HCT116 (cell line): ENCODE results near the gene MNT. TPM values are rescaled to one million over a fixed set of nuclear protein-coding genes. Genes with fewer than 3 reads are reported as not detected.

ENCODE experiments used
- ATAC-seq: fragments of 200-7000 bp; cut with Tn5 transposase; 2 replicates; pipeline ENCODE4 v1.9.1; 2020; ENCODE audit warnings: mild to moderate bottlenecking, moderate library complexity
- BruUV-seq: library from RNA; stranded (reverse); fragments of 400-500 nt; replicated peaks from 2 replicates; lab custom pipeline; 2021; lab: Mats Ljungman, UMichigan
- CTCF ChIA-PET: fragments of 300-600 bp; sonication (Branson Sonifier 250); formaldehyde crosslinking; loops from one replicate; lab custom pipeline; 2021; ENCODE audit warnings: antibody characterized with exemption; lab: Charles Lee
- POLR2A ChIA-PET: fragments of 300-600, 350-600 bp; sonication (Branson Sonifier 250); formaldehyde crosslinking; loops from one replicate; lab custom pipeline; 2021; ENCODE audit warnings: antibody characterized with exemption; lab: Charles Lee
- RAD21 ChIA-PET, 2 experiments: fragments of 300-600 bp; sonication (Branson Sonifier 250); formaldehyde crosslinking; loops; one replicate each; lab custom pipeline; 2023; ENCODE audit warnings: low total read pairs in 2 of 2; ENCODE audit not compliant: uncharacterized antibody in 2 of 2, unreplicated experiment in 2 of 2, low non-redundant PET in 1 of 2; lab: Charles Lee
- DNase-seq: peaks from one replicate; pipeline ENCODE4 v3.0.0-alpha.2; 2010; ENCODE audit warnings: low read depth, low spot score
- H2AFZ ChIP-seq: fragments of 200-600 bp; shearing (Covaris generic), sonication (generic); 2 replicates; pipeline ENCODE4 v1.6.1; 2017; ENCODE audit warnings: low read depth, mixed run types, mixed read lengths, antibody characterized with exemption, low read length; ENCODE audit not compliant: poor library complexity, severe bottlenecking
- H3K27ac ChIP-seq: 2 replicates; pipeline ENCODE4 v1.5.1; 2012; ENCODE audit warnings: low read depth, low read length
- H3K27me3 ChIP-seq: fragments of 200-600 bp; sonication (generic); 2 replicates; pipeline ENCODE4 v1.6.1; 2016; ENCODE audit warnings: mixed run types, low read length, mixed read lengths; ENCODE audit not compliant: insufficient read depth
- H3K36me3 ChIP-seq, 2 experiments: fragments of 200-500 bp in 1 of 2; fragments of 200-600 bp in 1 of 2; sonication (Bioruptor generic) in 1 of 2; sonication (generic) in 1 of 2; 2 replicates each; pipeline versions ENCODE4 v1.5.1 to v1.6.1; 2014 to 2016; ENCODE audit warnings: low read length in 2 of 2, inconsistent platforms in 1 of 2, mixed read lengths in 1 of 2, mixed run types in 1 of 2; ENCODE audit not compliant: insufficient read depth in 2 of 2, control insufficient read depth in 1 of 2
- H3K4me1 ChIP-seq, 2 experiments: fragments of 200-600 bp in 1 of 2; sonication (generic) in 1 of 2; 2 replicates each; pipeline versions ENCODE4 v1.5.1 to v1.6.1; 2012 to 2017; ENCODE audit warnings: low read length in 2 of 2, inconsistent platforms in 1 of 2, mild to moderate bottlenecking in 1 of 2, mixed read lengths in 1 of 2, mixed run types in 1 of 2, moderate library complexity in 1 of 2; ENCODE audit not compliant: insufficient read depth in 2 of 2, control insufficient read depth in 1 of 2
- H3K4me2 ChIP-seq: fragments of 200-600 bp; sonication (generic); 2 replicates; pipeline ENCODE4 v1.6.1; 2017; ENCODE audit warnings: mixed run types, low read length, mixed read lengths
- H3K4me3 ChIP-seq, 2 experiments: fragments of 200-600 bp in 1 of 2; sonication (generic) in 1 of 2; replicated peaks in 1 of 2; 2 replicates each; pipeline ENCODE4 v1.5.1; 2011 to 2016; ENCODE audit warnings: low read length in 2 of 2, control low read depth in 1 of 2, low read depth in 1 of 2, mild to moderate bottlenecking in 1 of 2, mixed read lengths in 1 of 2, mixed run types in 1 of 2
- H3K79me2 ChIP-seq: fragments of 200-600 bp; sonication (generic); 2 replicates; pipeline ENCODE4 v1.6.1; 2017; ENCODE audit warnings: mild to moderate bottlenecking, mixed run types, low read length, moderate library complexity, mixed read lengths; ENCODE audit not compliant: insufficient read depth
- H3K9ac ChIP-seq: fragments of 200-600 bp; sonication (generic); 2 replicates; pipeline ENCODE4 v1.6.1; 2016; ENCODE audit warnings: low read length, mixed read lengths
- H3K9me2 ChIP-seq: fragments of 200-600 bp; sonication (generic), shearing (Covaris generic); 2 replicates; pipeline ENCODE4 v1.6.1; 2017; ENCODE audit warnings: mixed run types, mild to moderate bottlenecking, moderate library complexity; ENCODE audit not compliant: insufficient read depth
- H3K9me3 ChIP-seq, 2 experiments: fragments of 200-500 bp in 1 of 2; fragments of 200-600 bp in 1 of 2; sonication (Bioruptor generic) in 1 of 2; sonication (generic) in 1 of 2; 2 replicates each; pipeline ENCODE4 v1.6.1; 2014 to 2017; ENCODE audit warnings: low read length in 2 of 2, mixed read lengths in 2 of 2, inconsistent platforms in 1 of 2, low read depth in 1 of 2, mild to moderate bottlenecking in 1 of 2, mixed run types in 1 of 2, moderate library complexity in 1 of 2; ENCODE audit not compliant: control insufficient read depth in 1 of 2, insufficient read depth in 1 of 2
- H4K20me1 ChIP-seq: fragments of 200-600 bp; sonication (generic), shearing (Covaris generic); 2 replicates; pipeline ENCODE4 v1.6.1; 2017; ENCODE audit warnings: mixed run types, mild to moderate bottlenecking, moderate library complexity; ENCODE audit not compliant: insufficient read depth
- EGR1 ChIP-seq: IDR thresholded peaks from 2 replicates; pipeline ENCODE4 v1.6.1; 2012; ENCODE audit warnings: low read depth
- EZH2 ChIP-seq: fragments of 200-600 bp; sonication (generic); IDR thresholded peaks from 2 replicates; pipeline ENCODE4 v1.6.1; 2017; ENCODE audit warnings: antibody characterized with exemption, mixed run types
- POLR2AphosphoS5 ChIP-seq: IDR thresholded peaks from 2 replicates; pipeline ENCODE4 v1.6.1; 2011; ENCODE audit warnings: mild to moderate bottlenecking, low read depth, low read length, moderate library complexity
- RAD21 ChIP-seq: IDR thresholded peaks from 2 replicates; pipeline ENCODE4 v1.6.1; 2012; ENCODE audit warnings: low read depth, mild to moderate bottlenecking
- SIN3A ChIP-seq: IDR thresholded peaks from 2 replicates; pipeline ENCODE4 v1.6.1; 2012; ENCODE audit warnings: low read depth
- YY1 ChIP-seq: IDR thresholded peaks from 2 replicates; pipeline ENCODE4 v1.6.1; 2011; ENCODE audit warnings: low read length, low read depth, moderate library complexity, mild to moderate bottlenecking; ENCODE audit not compliant: insufficient replicate concordance; ENCODE audit errors: extremely low read depth
- ZFX ChIP-seq: fragments of 450-650 bp; IDR thresholded peaks from 2 replicates; pipeline ENCODE4 v1.6.1; 2017
- intact Hi-C: fragments of 100-400 bp; cut with micrococcal nuclease; formaldehyde crosslinking; loops from 2 replicates; pipeline ENCODE4 v1.10.0; 2022
- total RNA-seq: library from RNA; stranded (reverse); gene quantifications from one replicate; pipeline ENCODE4 v1.2.1, GENCODE V29; 2021; ENCODE audit not compliant: unreplicated experiment

Gene MNT
- total RNA-seq, 1 experiment from 2014 or later: 37.0 TPM

DNA sequence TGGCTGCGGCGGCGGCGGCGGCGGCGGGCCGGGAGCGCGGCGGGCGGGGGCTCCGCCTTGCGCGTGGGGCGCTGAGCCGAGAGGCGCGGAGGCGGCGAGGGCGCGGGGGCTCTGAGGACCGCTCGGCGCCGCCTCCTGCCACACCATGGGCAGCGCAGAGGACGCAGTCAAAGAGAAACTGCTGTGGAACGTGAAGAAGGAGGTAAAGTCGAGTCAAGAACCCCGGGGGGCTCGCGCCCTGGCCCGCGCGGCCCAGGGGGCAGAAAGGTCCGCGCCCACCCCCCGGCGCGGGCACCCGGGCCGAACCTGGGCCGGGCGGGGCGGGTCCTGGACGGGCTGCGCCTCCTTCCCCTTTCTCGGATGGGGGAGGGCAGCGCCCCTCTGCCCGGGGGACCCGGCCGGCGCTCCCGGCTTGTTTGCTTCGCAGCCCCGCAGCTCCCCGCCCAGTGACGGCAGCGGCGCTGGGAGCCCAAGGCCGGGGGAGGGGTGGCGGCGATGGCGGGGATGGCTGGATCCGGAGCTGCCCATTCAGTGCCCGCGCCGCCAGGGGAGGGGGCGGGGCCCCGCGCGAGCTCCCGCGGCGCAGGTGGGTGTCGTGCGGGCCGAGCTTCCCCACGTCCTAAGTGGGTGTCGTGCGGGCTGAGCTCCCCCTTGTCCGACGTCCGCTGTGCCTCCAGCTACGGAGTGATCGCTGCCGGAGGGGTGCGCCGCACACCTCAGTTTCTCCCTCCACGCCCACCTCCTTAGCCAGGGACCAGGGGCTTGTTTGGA lies 63.1 kb downstream of the MNT start:
- ChIA-PET CTCF (interaction anchor here (0.7 to 1.5 kb wide), 4 partner anchors 10 to 78 kb away, joined by 3 to 14 read pairs (median 4); no protein-coding TSS in a partner anchor), RAD21 (no interaction called here), POLR2A (interaction anchor here (0.5 to 1.3 kb wide), 4 partner anchors 10 to 350 kb away, joined by 3 to 7 read pairs (median 4); no protein-coding TSS in a partner anchor)
- Histone ChIP-seq H3K27me3 (no peaks in the 10 kb centered on the region), H3K4me2 (peak overlapping the region; percentile 95), H3K36me3 (peaks cover 20 to 38% of the 10 kb centered on the region in 2 experiments), H3K27ac (peak overlapping the region; percentile 86), H3K79me2 (peaks cover 58% of the 10 kb centered on the region), H3K9ac (peak overlapping the region; percentile 94), H4K20me1 (peaks cover 13% of the 10 kb centered on the region; the same call in 1 of the 2 replicates), H2AFZ (peak overlapping the region; percentile 61), H3K9me3 (no peaks in the 10 kb centered on the region), H3K9me2 (no peaks in the 10 kb centered on the region), H3K4me1 (peaks cover 2 to 29% of the 10 kb centered on the region in 2 experiments; a peak in 3 of 4 replicates), H3K4me3 (peak overlapping the region; percentile 82 to 99)
- peak; percentile 49 for TF ChIP-seq POLR2AphosphoS5
- TF ChIP-seq EZH2: no peak
- no peak for TF ChIP-seq SIN3A
- 0 out of 2 replicates have a peak, but pooled peaks have one; percentile 21 for TF ChIP-seq EGR1
- no peak for TF ChIP-seq RAD21
- peak; percentile 50 for TF ChIP-seq YY1
- peak; percentile 13; the same call in 1 of the 2 replicates for TF ChIP-seq ZFX
- ATAC-seq (peak; percentile 71), DNase-seq (no peak)
- intact Hi-C loops: loop anchor here (5.0 kb wide), 1 partner anchor 70 kb away; no protein-coding TSS in a partner anchor
- no TSS peak for BruUV-seq
